NCI-H748 treated with DMSO at 0.1 percent for 48 hours (cell line): Measurements from ENCODE around the gene JPH2.
A peak's percentile ranks its signal among the peaks of the same experiment; 100 is the strongest.

Experiments
- DNase-seq: peaks from one replicate; lab custom pipeline; 2025; lab: John Stamatoyannopoulos, UW

Gene JPH2

DNA sequence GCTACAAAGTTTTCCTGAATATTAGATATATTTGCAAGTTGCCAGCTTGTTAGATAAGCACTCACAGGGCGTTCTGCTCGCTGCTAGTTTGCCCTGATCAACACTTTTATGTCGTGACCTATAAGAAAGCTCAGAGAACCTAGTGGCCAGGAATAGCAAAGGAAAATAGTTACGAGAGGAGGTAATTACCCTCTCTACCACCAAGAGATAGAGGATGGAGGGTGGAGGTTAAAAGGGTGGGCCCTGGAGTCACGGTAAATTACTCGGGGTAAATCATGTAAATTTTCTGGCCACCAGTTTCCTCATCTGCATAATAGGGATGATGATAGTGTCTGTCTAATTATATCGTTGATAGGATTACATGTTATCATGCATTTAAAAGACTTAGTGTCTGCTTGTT lies 87.2 kb downstream of the JPH2 start:
- no peak for DNase-seq

DNA sequence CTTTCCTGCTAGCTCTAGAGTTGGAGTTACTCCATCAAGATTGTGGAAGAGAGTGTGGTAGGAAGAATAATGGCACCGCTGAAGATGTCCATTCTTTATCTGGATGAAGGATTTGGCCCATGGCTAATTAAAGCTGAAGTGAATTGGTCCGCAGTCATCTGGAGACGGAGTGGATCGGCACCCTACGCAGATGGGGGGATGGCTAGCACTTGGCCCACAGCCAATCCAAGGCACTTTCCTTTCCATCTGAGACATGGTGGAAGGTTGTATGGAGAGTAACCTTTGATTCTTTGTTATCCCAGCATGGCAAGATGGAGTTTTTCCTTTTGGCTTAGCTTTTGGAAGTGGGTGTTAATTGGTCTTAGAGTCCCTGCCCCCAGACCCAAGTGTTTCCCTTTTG lies 88.3 kb downstream of the JPH2 start:
- DNase-seq, result no peak

DNA sequence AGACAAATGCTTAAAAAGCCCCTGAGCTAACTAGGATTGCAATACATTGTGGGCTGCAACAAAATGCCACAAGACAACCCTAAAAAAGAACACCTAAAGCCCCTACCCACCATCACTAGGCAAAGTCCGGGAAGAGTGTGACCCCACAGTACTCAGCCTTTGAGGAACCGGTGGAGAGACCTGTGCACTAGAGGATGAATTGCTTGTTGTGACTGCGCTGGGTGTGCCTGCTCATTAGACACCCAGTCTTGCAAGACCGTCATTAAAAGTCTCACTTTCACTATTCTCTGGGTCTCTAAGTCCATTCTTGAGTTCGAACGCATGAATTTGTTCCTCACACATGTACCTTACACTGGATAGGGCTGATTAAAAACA lies 88.7 kb downstream of the JPH2 start:
- DNase-seq, result no peak

DNA sequence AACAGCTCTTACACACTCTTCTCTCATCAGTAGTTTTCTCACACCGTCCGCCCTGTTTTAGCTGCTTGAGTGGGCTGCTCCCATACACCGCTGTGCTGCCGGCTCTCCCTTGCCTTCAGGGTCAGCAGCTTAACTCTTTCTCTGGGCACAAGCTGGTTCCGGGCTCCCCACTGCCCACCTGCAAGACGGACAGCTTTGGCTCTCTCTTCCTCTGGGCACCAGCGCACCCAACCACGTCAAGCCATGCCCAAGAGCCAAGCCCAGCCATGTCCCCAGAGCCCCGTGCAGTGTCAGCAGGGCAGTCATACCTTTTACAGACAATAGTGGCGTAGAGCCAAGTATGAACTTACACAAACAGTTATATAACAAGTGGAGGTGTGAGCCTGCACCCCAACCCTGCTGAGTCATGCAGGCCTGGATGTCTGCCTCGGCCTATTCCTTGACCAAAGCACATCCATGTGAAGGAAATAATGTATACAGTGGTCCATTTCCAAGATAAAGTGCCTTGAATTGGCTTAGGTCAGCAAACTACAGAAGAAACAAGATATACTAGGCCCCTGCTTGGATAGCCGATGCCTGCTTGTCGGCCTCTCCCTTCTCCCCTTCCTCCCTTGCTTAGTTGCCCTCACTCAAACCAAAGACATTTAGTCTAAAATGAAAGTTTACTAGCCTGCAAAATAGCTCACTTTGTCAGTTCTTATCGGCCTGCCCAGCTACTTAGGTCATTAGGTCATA lies 89.3 kb downstream of the JPH2 start:
- no peak for DNase-seq

DNA sequence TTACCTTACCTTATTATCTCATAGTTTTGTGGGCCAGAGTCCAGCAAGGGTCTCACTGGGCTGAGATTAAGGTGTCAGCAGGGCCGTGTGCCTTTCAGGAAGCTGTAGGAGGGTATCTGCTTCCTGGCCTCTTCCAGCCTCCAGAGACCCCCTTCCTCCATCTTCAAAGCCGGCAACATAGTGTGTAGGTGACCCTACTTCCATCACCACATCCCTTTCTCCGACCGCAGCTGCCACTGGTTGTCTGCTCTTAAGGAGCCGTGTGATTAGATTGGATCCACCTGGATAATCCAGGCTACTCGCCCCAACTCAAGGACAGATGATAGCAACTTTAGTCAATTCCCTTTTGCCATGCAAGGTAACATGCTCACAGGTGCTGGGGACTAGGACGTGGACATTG lies 91.2 kb downstream of the JPH2 start:
- no peak for DNase-seq

DNA sequence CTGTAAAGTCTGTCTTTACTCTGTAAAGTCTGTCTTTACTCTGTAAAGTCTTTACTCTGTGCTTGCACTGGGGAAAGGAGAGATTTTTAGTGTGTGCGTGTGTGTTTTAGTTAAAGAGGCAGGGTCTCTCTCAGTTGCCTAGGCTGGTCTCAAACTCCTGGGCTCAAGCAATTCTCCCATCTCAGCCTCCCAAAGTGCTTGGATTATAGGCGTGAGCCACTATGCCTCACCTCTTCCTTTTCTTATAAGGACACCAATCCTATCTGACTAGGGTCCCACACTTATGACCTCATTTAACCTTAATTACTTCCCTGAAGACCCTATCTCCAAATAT lies 93.8 kb downstream of the JPH2 start:
- DNase-seq, result no peak

DNA sequence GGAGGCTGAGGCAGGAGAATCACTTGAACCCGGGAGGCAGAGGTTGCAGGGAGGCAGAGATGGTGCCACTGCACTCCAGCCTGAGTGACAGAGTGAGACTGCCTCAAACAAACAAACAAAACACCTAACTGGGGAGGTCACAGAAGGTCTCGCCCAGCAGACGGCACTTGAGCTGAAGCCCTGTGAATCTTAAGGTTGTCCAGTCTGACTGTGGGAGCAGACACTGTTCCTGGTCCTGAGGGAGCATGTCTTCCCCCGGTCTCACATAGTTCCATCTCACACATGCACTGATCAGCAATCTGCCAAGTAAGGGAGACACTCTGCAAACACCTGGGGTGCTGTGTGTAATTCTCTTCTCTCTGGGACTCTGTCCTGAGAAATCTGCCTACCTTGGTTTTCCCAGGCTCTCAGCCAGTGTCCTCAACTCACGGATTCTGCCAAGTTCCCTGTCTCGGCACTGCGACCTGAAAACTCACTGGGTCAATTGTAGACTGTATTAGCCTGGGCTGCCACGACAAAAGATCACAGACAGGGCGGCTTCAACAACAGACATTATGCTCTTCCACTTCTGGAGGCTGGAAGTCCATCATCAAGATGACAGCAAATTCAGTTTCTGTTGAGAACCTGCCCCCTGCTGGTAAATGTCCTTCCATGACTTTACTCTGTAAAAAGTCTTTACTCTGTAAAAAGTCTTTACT lies 94.3 kb downstream of the JPH2 start:
- no peak for DNase-seq

DNA sequence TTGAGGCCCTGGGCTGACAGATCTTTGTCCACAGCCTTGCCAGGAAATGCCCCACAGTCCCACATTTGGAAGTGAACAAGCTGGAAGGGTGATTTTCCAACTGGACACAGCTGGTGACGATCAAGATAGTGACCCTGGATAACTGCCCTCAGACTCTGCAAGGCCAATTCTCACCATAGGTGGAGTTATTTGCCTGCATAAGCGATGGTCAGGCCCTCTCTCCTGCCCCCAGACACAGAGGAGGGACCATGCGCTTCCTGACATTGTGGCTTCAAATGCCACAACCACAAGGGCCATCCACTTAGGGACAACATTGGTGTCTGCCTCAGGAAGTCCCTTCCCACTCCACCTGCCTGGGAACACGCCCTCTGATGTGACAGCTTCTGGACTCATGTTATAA lies 96.0 kb downstream of the JPH2 start:
- DNase-seq, result no peak

DNA sequence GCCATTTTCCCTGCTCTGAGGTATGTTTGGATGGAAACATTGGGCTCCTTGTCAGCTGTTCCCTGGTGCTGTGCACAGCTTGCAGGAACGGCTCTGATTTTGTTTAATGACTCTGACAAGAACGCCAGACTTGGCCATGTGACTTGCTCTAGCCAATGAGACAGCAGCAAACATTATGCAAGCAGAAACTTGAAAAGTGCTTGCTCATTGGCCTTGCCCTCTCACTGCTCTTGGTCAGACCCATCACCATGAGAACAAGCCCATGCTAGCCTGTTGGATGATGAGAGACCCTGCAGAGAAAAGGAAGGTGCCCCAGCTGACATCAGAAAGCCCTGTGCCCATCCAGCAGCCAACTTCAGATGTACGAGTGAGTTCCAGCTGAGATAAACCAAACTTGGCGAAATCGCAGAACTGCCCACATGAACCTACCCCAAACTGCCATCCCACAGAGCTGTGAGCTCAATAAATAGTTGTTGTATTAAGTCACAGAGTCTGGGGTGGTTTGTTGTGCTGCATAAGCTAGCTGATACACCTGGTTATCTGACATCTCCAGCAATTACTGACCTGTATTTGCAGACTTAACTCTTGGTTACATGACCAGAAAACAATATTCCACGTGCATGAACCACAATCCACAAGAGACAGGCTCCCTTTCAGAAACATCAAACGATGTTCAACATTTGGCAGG lies 96.9 kb downstream of the JPH2 start:
- DNase-seq, result no peak

DNA sequence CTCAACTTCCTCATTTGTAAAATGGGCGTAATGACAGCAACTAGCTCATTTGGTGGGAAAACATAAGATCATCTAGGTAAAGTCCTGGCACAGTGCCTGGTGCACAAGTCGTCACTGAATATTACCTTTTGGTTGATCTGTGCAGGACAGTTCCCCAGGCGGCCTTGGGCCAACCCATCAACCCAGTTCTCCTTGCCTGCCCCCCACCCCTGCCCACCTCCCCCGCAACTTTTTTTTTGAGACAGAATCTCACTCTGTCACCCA lies 99.2 kb downstream of the JPH2 start:
- no peak for DNase-seq

DNA sequence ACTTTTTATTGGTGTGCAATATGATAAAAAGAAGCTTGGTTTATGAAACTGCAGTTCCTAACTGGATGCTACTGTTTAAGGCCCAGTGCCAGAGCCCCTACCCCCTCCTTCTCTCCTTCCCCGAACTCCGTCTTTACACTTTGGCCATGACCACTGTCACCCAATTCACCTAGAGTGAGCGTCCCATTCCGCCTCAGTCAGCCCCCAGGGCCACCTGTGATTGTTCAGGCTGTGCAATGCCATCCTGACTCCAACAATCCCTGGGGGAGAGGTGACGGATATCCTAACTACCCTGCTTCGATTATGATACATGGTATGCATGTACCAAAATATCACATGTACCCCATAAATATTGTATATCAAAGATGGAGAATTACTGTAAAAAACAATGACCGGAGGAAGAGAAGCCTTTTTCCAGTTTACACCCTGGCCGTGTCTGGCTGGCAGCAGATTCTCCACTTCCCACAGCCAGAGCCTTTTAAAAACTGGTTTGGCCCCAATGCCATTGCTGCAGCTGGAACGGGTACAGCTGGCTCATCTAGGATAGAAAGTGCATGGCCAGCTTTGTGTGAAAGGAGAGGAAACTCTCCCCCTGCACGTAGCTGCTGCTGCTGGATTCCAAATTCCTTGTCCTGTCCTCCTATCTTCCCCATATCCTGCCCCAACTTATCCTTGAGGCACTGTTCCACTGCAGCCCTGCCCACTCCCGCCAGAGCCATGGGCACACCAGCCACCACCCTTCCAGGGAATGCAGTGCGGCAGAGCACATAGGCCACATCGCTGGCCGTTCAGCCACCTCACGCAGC lies 99.7 kb downstream of the JPH2 start:
- DNase-seq, result no peak

DNA sequence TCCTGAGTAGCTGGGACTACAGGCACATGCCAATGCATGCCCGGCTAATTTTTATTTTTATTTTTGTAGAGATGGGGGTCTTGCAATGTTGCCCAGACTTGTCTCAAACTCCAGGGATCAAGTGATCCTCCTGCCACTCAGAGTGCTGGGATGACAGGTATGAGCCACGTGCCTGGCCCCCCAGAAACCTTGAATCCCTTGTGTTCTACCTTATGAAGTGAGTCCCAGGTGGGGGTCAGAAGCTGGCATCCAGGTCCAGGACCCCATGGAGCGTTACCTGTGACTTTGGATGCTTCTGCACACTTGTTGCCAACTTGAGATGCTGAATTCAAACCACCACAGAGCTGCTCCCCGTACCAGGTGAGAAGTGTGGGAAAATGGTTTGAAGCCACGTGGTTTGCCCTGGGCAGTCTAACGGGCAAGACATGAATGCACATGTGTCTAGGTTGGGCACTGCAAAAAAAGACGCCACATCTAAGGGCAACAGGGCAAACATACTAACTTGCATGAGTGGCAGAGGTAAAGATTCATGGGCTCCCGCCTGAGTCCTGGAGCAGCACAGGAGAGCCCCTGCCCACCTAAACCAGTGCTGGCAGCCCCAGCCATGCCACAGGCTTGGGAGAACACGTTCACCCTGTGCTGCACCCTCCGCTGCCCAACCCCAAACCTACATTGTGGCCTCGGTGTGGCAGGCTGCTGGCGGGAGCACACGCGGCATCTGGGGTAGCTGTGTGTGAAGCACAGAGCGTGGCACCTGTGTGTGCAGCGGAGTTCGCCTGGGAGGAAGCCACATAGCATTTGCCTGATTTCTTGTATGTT lies 101.2 kb downstream of the JPH2 start:
- no peak for DNase-seq

DNA sequence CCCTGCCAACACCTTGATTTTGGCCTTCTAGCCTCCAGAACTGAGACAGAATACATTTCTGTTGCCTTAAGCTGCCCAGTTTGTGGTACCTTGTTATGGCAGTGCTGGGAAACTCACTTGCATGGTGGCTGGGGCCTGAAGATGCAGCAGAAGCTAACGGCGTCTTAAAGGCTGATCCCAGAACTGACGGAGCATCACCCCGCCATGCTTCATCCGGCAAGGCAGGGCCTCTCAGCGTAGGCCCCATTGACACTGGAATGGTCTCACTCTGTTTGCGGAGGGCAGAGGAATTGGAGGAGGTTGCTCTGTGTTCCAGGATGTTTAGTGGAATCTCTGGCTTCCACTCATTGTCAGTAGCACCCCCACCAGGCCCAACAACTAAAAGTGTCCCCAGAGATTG lies 102.1 kb downstream of the JPH2 start:
- no peak for DNase-seq

DNA sequence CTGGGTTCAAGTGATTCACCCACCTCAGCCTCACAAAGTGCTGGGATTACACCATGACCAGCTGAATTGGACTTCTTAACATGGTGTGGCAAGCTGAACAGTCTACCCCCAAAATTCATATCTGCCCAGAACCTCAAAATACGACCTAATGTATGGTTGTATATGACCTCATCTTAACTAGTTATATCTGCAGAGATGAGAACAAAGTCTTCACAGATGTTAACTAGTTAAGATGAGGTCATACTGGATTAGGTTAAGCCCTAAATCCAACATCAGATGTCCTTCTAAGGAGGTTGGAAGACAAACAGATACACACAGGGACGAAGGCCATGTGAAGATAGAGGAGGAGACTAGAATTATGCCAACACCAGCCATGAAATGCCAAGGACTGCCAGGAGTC lies 102.5 kb downstream of the JPH2 start:
- no peak for DNase-seq

DNA sequence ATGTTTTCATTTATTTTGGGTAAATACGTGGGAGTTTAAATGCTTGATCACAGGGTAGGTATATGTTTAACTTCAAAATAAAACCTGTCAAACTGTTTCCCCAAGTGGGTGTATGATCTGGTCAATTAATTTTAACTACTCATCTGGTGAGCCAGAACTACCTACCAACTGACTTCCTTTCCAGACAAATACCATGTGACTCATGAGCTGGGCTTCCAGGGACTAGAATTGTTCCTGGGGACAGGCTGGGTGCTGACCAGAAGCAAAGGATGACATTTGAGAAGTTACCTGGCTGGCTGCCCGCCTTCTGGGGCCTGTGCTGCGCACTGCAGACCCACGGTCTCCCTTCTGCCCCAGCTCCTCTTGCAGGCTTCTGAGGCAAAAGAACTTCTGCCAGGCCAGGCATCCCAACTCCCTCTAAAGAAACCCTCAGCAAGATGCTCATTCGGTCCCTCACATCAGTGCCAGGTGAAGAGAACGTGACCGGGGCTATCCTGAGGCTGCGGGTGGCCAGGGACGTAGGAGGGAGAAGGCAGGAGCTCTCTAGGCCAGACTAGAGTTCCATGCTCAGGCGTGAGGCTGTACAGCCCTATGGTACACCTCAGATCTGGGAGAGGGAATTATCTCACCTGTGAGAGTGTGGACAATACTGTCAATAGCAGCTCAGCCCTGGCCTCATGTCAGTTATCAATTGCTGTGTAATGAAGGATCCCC lies 103.6 kb downstream of the JPH2 start:
- no peak for DNase-seq

DNA sequence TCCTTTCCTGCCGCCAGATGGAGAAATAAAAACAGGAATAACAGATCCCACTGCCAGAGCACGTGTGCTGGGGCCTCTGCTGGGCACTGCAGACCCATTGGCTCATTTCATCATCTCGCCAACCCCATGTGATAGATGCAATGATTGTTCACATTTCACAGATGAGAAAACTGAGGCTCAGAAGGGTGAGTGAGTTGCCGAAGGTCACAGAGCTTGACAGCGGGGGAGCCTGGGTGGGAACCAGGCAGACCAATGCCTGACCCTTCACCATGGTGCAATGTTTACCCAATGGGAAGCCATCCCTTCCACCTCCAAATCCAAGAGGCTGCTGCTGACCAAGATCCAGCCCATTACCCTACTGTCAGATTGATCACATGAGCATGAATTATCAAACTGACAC lies 105.1 kb downstream of the JPH2 start:
- no peak for DNase-seq

DNA sequence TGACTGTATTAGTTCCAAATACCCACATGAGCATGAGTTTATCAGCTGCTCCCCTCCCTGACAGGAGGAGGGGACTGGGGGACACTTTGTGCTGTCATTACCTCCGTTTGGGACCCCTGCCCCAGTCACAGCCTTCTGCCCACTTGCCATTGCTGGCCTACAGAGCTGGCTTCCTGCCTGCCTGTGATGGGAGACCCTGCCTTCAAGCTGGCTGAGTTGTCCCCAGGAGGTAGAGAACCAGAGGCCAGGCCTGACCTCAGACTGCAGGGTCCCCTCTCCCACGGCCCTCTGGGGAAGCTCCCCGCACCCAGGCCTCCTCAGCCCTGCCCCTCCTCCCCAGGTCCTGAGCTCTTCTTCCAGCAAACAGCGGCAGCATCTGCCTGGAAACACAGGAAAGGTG lies 105.5 kb downstream of the JPH2 start:
- DNase-seq, result no peak

DNA sequence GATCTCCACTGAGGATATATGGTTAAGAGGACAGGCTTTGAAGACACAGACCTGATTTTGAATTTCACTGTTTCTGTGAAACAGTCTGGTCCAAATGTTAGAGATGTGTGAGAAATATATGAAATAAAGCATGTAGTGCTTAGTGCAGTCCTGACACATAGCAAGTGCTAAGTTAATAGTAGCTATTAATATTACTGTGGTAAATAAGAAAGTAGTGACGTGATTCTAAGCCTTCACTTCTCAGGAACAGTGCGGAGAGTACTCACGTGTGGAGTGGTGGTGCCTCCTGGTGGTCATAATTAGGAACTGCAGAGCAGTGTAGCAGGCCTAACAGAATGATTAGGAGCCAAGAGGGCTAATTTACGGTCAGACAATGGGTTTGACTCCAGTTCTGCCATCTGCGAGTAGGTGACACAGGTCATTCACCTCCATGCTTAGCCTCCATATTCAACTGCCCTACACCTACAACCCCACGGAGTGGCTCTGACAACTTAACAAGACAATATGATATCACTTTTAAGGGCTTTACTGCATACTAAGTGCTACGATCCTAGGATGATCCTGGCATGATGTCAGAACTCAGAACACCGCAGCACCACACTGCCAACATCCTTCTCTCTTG lies 106.2 kb downstream of the JPH2 start:
- peak; percentile 64 for DNase-seq

DNA sequence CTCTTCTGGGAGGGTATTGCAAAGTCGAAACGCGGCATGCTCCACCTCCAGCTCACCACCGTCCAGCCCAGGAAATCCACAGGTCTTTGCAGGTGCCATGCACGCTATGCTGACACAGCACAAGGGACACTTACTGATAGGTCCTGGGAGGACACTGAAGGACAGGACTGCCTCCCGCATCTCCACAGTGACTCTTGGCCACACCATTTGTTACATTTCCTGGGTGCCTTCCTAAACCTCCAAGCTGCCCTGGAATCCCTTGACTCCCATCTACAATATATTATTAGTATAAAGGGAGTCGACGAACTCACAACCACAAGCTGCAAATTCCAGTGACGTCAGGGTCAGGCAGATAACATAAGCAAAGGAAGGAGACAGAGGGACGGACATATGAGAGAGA lies 106.9 kb downstream of the JPH2 start:
- no peak for DNase-seq

DNA sequence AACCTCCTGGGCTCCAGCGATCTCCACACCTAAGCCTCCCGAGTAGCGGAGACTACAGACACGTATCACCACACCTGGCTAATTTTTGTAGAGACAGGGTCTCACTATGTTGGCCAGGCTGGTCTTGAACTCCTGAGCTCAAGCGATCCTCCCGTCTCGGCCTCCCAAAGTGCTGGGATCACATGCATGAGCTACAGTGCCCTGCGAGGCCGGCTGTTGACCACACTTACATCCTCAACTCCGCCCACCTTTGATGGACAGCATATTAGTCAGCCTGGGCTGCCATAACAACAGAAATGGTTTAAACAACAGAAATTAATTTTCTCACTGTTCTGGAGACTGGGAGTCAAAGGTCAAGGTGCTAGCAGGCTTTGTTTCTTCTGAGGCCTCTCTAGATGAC lies 107.7 kb downstream of the JPH2 start:
- no peak for DNase-seq

DNA sequence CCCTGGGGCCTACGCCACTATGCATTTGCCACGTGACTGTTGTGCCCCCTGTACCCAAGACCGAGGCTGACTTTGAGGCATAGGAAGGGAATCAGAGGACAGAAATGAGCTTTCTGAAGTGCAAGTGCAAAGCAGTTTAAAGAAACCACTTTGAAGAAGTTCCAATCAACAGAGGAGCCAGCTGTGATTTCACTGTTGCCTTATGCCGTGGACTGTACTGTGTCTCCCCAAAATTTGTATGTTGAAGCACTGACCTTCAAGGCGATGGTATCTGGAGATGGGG lies 111.1 kb downstream of the JPH2 start:
- DNase-seq, result no peak
